ENCODE data around the gene SELENOV.

DNA sequence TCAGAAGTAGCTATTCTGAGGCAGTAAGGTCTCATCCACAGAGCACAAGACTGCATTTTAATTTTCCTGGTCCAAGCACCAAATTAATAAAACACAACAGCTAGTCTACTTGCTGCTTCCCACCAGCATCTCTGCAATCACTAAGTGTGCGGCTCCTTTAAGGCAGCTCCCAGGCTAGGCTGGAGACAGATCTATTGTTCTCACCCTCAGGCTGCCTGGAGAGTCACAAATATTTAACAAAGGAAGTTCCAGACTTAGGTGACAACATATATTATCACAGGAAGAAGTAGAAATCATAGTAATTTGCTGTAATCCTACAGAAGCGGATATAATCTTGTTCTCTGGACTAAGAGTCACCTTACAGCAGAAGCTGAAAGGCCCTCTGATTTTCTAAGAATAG is 27.3 kb downstream of the SELENOV start:
- TF ChIP-seq, protein P1, sequence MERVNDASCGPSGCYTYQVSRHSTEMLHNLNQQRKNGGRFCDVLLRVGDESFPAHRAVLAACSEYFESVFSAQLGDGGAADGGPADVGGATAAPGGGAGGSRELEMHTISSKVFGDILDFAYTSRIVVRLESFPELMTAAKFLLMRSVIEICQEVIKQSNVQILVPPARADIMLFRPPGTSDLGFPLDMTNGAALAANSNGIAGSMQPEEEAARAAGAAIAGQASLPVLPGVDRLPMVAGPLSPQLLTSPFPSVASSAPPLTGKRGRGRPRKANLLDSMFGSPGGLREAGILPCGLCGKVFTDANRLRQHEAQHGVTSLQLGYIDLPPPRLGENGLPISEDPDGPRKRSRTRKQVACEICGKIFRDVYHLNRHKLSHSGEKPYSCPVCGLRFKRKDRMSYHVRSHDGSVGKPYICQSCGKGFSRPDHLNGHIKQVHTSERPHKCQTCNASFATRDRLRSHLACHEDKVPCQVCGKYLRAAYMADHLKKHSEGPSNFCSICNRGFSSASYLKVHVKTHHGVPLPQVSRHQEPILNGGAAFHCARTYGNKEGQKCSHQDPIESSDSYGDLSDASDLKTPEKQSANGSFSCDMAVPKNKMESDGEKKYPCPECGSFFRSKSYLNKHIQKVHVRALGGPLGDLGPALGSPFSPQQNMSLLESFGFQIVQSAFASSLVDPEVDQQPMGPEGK (CRISPR knock-in tag; IDR thresholded peaks at IDR 0.05; ENCODE audit: borderline replicate concordance): no peak
- TF ChIP-seq ARNTL (CRISPR knock-in tag; IDR thresholded peaks at IDR 0.05; ENCODE audit: borderline replicate concordance, low read depth) (no peak), BACH2 (CRISPR knock-in tag; IDR thresholded peaks at IDR 0.05; ENCODE audit: borderline replicate concordance) (no peak), ZFP3 (CRISPR knock-in tag; IDR thresholded peaks at IDR 0.05) (no peak), ESRRG (CRISPR knock-in tag; IDR thresholded peaks at IDR 0.05) (no peak), CSDC2 (CRISPR knock-in tag; IDR thresholded peaks at IDR 0.05) (no peak), ZC3H10 (CRISPR knock-in tag; IDR thresholded peaks at IDR 0.05) (no peak), OSR1 (CRISPR knock-in tag; IDR thresholded peaks at IDR 0.05) (no peak)
- TF ChIP-seq, protein P2, sequence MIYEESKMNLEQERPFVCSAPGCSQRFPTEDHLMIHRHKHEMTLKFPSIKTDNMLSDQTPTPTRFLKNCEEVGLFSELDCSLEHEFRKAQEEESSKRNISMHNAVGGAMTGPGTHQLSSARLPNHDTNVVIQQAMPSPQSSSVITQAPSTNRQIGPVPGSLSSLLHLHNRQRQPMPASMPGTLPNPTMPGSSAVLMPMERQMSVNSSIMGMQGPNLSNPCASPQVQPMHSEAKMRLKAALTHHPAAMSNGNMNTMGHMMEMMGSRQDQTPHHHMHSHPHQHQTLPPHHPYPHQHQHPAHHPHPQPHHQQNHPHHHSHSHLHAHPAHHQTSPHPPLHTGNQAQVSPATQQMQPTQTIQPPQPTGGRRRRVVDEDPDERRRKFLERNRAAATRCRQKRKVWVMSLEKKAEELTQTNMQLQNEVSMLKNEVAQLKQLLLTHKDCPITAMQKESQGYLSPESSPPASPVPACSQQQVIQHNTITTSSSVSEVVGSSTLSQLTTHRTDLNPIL (CRISPR knock-in tag; IDR thresholded peaks at IDR 0.05; ENCODE audit: low read depth): no peak
- TF ChIP-seq, protein P3, sequence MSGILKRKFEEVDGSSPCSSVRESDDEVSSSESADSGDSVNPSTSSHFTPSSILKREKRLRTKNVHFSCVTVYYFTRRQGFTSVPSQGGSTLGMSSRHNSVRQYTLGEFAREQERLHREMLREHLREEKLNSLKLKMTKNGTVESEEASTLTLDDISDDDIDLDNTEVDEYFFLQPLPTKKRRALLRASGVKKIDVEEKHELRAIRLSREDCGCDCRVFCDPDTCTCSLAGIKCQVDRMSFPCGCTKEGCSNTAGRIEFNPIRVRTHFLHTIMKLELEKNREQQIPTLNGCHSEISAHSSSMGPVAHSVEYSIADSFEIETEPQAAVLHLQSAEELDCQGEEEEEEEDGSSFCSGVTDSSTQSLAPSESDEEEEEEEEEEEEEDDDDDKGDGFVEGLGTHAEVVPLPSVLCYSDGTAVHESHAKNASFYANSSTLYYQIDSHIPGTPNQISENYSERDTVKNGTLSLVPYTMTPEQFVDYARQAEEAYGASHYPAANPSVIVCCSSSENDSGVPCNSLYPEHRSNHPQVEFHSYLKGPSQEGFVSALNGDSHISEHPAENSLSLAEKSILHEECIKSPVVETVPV (CRISPR knock-in tag; IDR thresholded peaks at IDR 0.05): no peak
